GM12878 (cell line): ENCODE data around the gene SGSM2. TPM values are rescaled to one million over a fixed set of nuclear protein-coding genes. Genes with fewer than 3 reads are reported as not detected.

Experiments used
- ATAC-seq: fragments of 200-7000 bp; cut with Tn5 transposase; 3 replicates; pipeline ENCODE4 v1.9.1; 2020; ENCODE audit warnings: mild to moderate bottlenecking, moderate library complexity
- BruUV-seq: library from RNA; stranded (reverse); fragments of 400-500 nt; replicated peaks from 2 replicates; lab custom pipeline; 2021; lab: Mats Ljungman, UMichigan
- CTCF ChIA-PET: fragments of 300-600 bp; sonication (Branson Sonifier 250); formaldehyde crosslinking; extraction: SDS; loops from one replicate; lab custom pipeline; 2021; ENCODE audit warnings: inconsistent platforms; lab: Yijun Ruan, JAX
- POLR2A ChIA-PET: fragments of 350-600 bp; formaldehyde crosslinking; extraction: SDS; loops from one replicate; lab custom pipeline; 2021; ENCODE audit warnings: inconsistent platforms; lab: Charles Lee
- RAD21 ChIA-PET: fragments of 300-600 bp; sonication (Branson Sonifier 250); formaldehyde crosslinking; loops from one replicate; lab custom pipeline; 2023; ENCODE audit warnings: antibody characterized with exemption; ENCODE audit not compliant: unreplicated experiment; lab: Charles Lee
- SMC1A ChIA-PET: fragments of 300-600 bp; sonication (Branson Sonifier 250); formaldehyde crosslinking; loops from one replicate; lab custom pipeline; 2023; ENCODE audit not compliant: unreplicated experiment, uncharacterized antibody; lab: Charles Lee
- DNase-seq: peaks from one replicate; pipeline ENCODE4 v3.0.0-alpha.2; 2011; ENCODE audit warnings: low read depth, low spot score
- FAIRE-seq: peaks from 3 replicates; lab custom pipeline; 2011; peaks lifted over from hg19 to GRCh38; lab: Jason Lieb, UNC
- H2AFZ ChIP-seq: 2 replicates; pipeline ENCODE4 v1.6.0; 2011; ENCODE audit warnings: low read depth, low read length, control low read depth; ENCODE audit not compliant: control insufficient read depth
- H3K27ac ChIP-seq: 2 replicates; pipeline ENCODE4 v1.5.1; 2011; ENCODE audit warnings: control low read depth; ENCODE audit not compliant: control insufficient read depth, insufficient read depth
- H3K27me3 ChIP-seq, 2 experiments: replicated peaks in 1 of 2; 2 replicates each; pipeline versions ENCODE4 v1.6.0 to v1.6.1; 2011; ENCODE audit warnings: low read length in 1 of 2; ENCODE audit not compliant: control insufficient read depth in 2 of 2, insufficient read depth in 2 of 2
- H3K36me3 ChIP-seq, 2 experiments: 2 replicates each; pipeline ENCODE4 v1.5.1; 2011; ENCODE audit warnings: low read length in 1 of 2; ENCODE audit not compliant: control insufficient read depth in 2 of 2, insufficient read depth in 2 of 2
- H3K4me1 ChIP-seq: 2 replicates; pipeline ENCODE4 v1.6.1; 2011; ENCODE audit warnings: mild to moderate bottlenecking, low read length, moderate library complexity, mixed read lengths; ENCODE audit not compliant: control insufficient read depth, insufficient read depth
- H3K4me2 ChIP-seq: 2 replicates; pipeline ENCODE4 v1.6.0; 2011; ENCODE audit warnings: control low read depth; ENCODE audit not compliant: control insufficient read depth, insufficient read depth
- H3K4me3 ChIP-seq: fragments of 200-600 bp; sonication (generic); 2 replicates; pipeline ENCODE4 v1.5.1; 2016
- H3K79me2 ChIP-seq: 2 replicates; pipeline ENCODE4 v1.6.0; 2011; ENCODE audit warnings: low read length; ENCODE audit not compliant: control insufficient read depth, insufficient read depth
- H3K9ac ChIP-seq: 2 replicates; pipeline ENCODE4 v1.8.0; 2011; ENCODE audit warnings: low read length, control low read depth, mixed read lengths; ENCODE audit not compliant: control insufficient read depth, insufficient read depth
- H3K9me3 ChIP-seq: replicated peaks from 3 replicates; pipeline ENCODE4 v1.5.1; 2011; ENCODE audit warnings: mild to moderate bottlenecking, low read length; ENCODE audit not compliant: control insufficient read depth, insufficient read depth
- H4K20me1 ChIP-seq: 2 replicates; pipeline ENCODE4 v1.6.0; 2011; ENCODE audit not compliant: control insufficient read depth, insufficient read depth
- CBX5 ChIP-seq: sonication (generic); IDR thresholded peaks from 2 replicates; pipeline ENCODE4 v1.6.1; 2016; ENCODE audit warnings: low read depth, moderate library complexity, mild to moderate bottlenecking, inconsistent platforms
- CHD2 ChIP-seq: IDR thresholded peaks from 2 replicates; pipeline ENCODE4 v1.6.1; 2011; ENCODE audit warnings: low read depth, low read length, improper control_type of control experiment, borderline replicate concordance
- NRF1 ChIP-seq: conservative IDR thresholded peaks from 2 replicates; pipeline ENCODE4 v1.6.1; 2011; ENCODE audit warnings: mild to moderate bottlenecking, low read depth, low read length, improper control_type of control experiment
- PAX8 ChIP-seq: fragments of 450-650 bp; IDR thresholded peaks from 2 replicates; pipeline ENCODE4 v1.6.1; 2017; ENCODE audit warnings: mild to moderate bottlenecking, moderate library complexity
- POLR2A ChIP-seq: IDR thresholded peaks from 2 replicates; pipeline ENCODE4 v1.6.1; 2011; ENCODE audit warnings: low read depth, mild to moderate bottlenecking, low read length
- POU2F2 ChIP-seq: IDR thresholded peaks from 3 replicates; pipeline ENCODE4 v1.6.1; 2011; ENCODE audit warnings: low read depth, mild to moderate bottlenecking, low read length, borderline replicate concordance
- RAD21 ChIP-seq: IDR thresholded peaks from 2 replicates; pipeline ENCODE4 v1.6.1; 2011; ENCODE audit warnings: mild to moderate bottlenecking, low read depth, low read length, moderate library complexity; ENCODE audit not compliant: insufficient read depth
- RAD51 ChIP-seq: fragments of 450-650 bp; IDR thresholded peaks from 2 replicates; pipeline ENCODE4 v1.6.1; 2016; ENCODE audit warnings: moderate library complexity, mild to moderate bottlenecking, inconsistent platforms
- SIN3A ChIP-seq: IDR thresholded peaks from 2 replicates; pipeline ENCODE4 v1.6.1; 2012; ENCODE audit warnings: low read depth, low read length, improper control_type of control experiment
- ZBED1 ChIP-seq: IDR thresholded peaks from 2 replicates; pipeline ENCODE4 v1.6.1; 2016; ENCODE audit warnings: borderline replicate concordance
- ZBTB4 ChIP-seq: fragments of 450-650 bp; formaldehyde crosslinking; IDR thresholded peaks from 2 replicates; pipeline ENCODE4 v1.4.0; 2022; ENCODE audit warnings: mild to moderate bottlenecking, moderate library complexity
- WGBS: methylation state at CpG from one replicate; pipeline ENCODE4 v1.1.6; 2016; ENCODE audit warnings: low lambda C conversion rate; ENCODE audit not compliant: insufficient replicate concordance, insufficient coverage; ENCODE audit errors: missing lambda C conversion rate; 5-methylcytosine and 5-hydroxymethylcytosine counted together
- in situ Hi-C: fragments of 300-500 bp; cut with MboI; formaldehyde crosslinking; loops from 9 replicates; pipeline ENCODE4 v1.14.3; 2018; ENCODE audit warnings: mixed read lengths
- intact Hi-C: fragments of 100-400 bp; cut with micrococcal nuclease; formaldehyde crosslinking; loops from one replicate; pipeline ENCODE4 v1.14.2; 2022; ENCODE audit not compliant: unreplicated experiment
- polyA plus RNA-seq, 11 experiments: library from polyadenylated mRNA; depleted of rRNA in 4 of 11; unstranded in 6 of 11; stranded (reverse) in 5 of 11; fragments of >200 nt; fragmentation: Nextera tagmentation in 4 of 11; fragmentation: Illumina TruSeq in 1 of 11; extraction: Ambion mirVana in 4 of 11; extraction: Trizol in 1 of 11; gene quantifications; 1 replicate in 1 of 11; 2 replicates in 10 of 11; pipeline versions ENCODE4 v1.2.1 to v1.2.3, GENCODE V29; 2011 to 2016; ENCODE audit warnings: inconsistent platforms in 2 of 11, missing spikeins in 2 of 11, low read depth in 1 of 11
- total RNA-seq, 4 experiments: library from RNA; depleted of rRNA in 3 of 4; stranded (reverse); fragments of >200 nt in 3 of 4; fragmentation: Illumina TruSeq in 1 of 4; extraction: Trizol in 1 of 4; gene quantifications; 2 replicates each; pipeline versions ENCODE4 v1.2.1 to v1.2.3, GENCODE V29; 2013 to 2021
- TF ChIP-seq, protein P1 (sequence below): fragments of 450-650 bp; IDR thresholded peaks from 2 replicates; pipeline ENCODE4 v1.6.1; 2014; ENCODE audit warnings: mild to moderate bottlenecking

The SGSM2 gene
- total and polyA plus RNA-seq, 10 of the 15 experiments (the other 5 are each of a cell fraction or from before 2014, with no cell fraction given) = 0.50 to 50.9 (median 18.5) TPM

DNA sequence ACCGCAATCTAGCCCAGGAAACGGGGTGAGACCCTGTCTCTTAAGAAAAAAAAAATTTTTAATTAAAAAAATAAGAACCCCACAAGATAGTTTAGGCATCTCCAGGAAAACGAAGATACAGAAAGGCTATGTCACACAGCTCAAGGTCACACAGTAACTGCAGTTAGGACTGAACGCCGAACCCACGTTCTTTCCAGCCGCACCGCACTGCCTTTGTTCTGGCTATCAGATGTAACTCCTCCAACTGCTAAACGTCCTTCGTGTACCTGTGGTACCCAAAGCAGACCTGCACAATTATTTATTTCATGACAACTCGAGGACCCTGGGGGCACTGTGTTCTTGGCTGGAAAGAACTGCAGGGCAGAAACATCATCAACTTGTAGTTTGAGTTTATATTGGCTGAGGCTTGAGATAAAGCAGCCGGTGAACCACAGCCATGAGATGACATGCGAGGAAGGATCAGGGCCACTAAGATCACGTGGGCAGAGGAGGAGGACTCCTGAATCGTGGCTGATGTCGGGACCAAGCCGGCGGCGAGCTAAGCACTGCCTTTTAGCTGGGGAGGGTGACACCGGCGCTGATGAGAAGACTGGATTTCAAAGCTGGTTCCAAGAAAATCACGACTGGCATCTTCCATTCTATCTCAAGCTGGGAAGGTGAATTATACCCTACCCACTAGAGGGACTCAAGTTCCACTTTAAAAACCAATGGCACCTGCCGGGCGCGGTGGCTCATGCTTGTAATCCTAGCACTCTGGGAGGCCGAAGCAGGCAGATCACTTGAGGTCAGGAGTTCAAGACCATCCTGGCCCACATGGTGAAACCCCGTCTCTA lies 84.2 kb downstream of the SGSM2 start:
- TF ChIP-seq RAD51 (no peak), RAD21 (peak; percentile 27), ZBED1 (no peak)
- Histone ChIP-seq H3K27ac (no peak overlapping the region), H3K79me2 (no peaks in the 10 kb centered on the region), H2AFZ (no peak overlapping the region), H3K36me3 (peaks cover 10 to 16% of the 10 kb centered on the region in 2 experiments; a peak in 2 of 4 replicates), H4K20me1 (no peaks in the 10 kb centered on the region), H3K4me1 (no peaks in the 10 kb centered on the region), H3K9ac (no peak overlapping the region), H3K4me3 (no peak overlapping the region), H3K4me2 (no peak overlapping the region), H3K9me3 (no peaks in the 10 kb centered on the region), H3K27me3 (no peaks in the 10 kb centered on the region)
- BruUV-seq = no TSS peak
- ChIA-PET CTCF (interaction anchor here (1.1 to 2.6 kb wide), 2 partner anchors 17 to 39 kb away, joined by 3 to 13 read pairs; no protein-coding TSS in a partner anchor), SMC1A (interaction anchor here (12.3 kb wide), 1 partner anchor 40 kb away, joined by 364 read pairs; no protein-coding TSS in a partner anchor), POLR2A (no interaction called here), RAD21 (interaction anchor here (0.9 kb wide), 1 partner anchor 39 kb away, joined by 5 read pairs; no protein-coding TSS in a partner anchor)
- in situ Hi-C loops (loop anchor here (25.0 kb wide), 1 partner anchor 591 kb away; no protein-coding TSS in a partner anchor), intact Hi-C loops (no loop called here)
- 97% methylated on average over 24 of the region's 27 CpGs for WGBS
- no peak for ATAC-seq
- no peak for FAIRE-seq
- DNase-seq = no peak

GRCh38 chr17:2423271-2423670 lies 86.0 kb downstream of the SGSM2 start:
- intact Hi-C loops = no loop called here
- SMC1A ChIA-PET = no interaction called here
- TF ChIP-seq ZBTB4 (CRISPR knock-in tag) (no peak), CHD2 (no peak), PAX8 (no peak), POU2F2 (no peak), SIN3A (no peak), NRF1 (no peak), POLR2A (no peak), CBX5 (no peak)
- TF ChIP-seq, protein P1, sequence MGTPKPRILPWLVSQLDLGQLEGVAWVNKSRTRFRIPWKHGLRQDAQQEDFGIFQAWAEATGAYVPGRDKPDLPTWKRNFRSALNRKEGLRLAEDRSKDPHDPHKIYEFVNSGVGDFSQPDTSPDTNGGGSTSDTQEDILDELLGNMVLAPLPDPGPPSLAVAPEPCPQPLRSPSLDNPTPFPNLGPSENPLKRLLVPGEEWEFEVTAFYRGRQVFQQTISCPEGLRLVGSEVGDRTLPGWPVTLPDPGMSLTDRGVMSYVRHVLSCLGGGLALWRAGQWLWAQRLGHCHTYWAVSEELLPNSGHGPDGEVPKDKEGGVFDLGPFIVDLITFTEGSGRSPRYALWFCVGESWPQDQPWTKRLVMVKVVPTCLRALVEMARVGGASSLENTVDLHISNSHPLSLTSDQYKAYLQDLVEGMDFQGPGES = no peak

More at GRCh38 chr17:2423271-2423670, 86.0 kb downstream of the SGSM2 start:
- RAD21 ChIA-PET = no interaction called here
- no TSS peak for BruUV-seq
- H3K9me3 ChIP-seq = no peaks in the 10 kb centered on the region
- no peak overlapping the region for H3K9ac ChIP-seq
- POLR2A ChIA-PET = interaction anchor here (0.7 kb wide), 1 partner anchor 262 kb away, joined by 5 read pairs; no protein-coding TSS in a partner anchor
- H3K27ac ChIP-seq = no peak overlapping the region
- H3K4me2 ChIP-seq = no peak overlapping the region
- H3K27me3 ChIP-seq = no peaks in the 10 kb centered on the region
- no peak for ATAC-seq
- in situ Hi-C loops = loop anchor here (25.0 kb wide), 1 partner anchor 589 kb away; no protein-coding TSS in a partner anchor
- CTCF ChIA-PET = interaction anchor here (0.6 to 2.6 kb wide), 2 partner anchors 41 to 54 kb away, joined by 4 to 13 read pairs; no protein-coding TSS in a partner anchor
- 78% methylated on average over 6 of the region's 6 CpGs for WGBS
- H4K20me1 ChIP-seq = no peaks in the 10 kb centered on the region
- H2AFZ ChIP-seq = no peak overlapping the region
- no peaks in the 10 kb centered on the region for H3K4me1 ChIP-seq
- DNase-seq = no peak
- H3K36me3 ChIP-seq = peaks cover 10 to 11% of the 10 kb centered on the region in 2 experiments; a peak in 2 of 4 replicates
- no peak overlapping the region for H3K4me3 ChIP-seq
- H3K79me2 ChIP-seq = no peaks in the 10 kb centered on the region
- FAIRE-seq = no peak
